ENCODE measurements around the gene CSTPP1. TPM values are rescaled to one million over a fixed set of nuclear protein-coding genes. Genes with fewer than 3 reads are reported as not detected.

The CSTPP1 gene
- total RNA-seq, 4 donors from 2014 or later = 31.8 to 42.1 (median 39.1) TPM

GRCh38 chr11:47124675-47125074, 188.1 kb downstream of the CSTPP1 start:
- Histone ChIP-seq H3K4me3 (no peak overlapping the region), H3K27ac (no peak overlapping the region), H3K27me3 (no peaks in the 10 kb centered on the region), H3K9me3 (no peaks in the 10 kb centered on the region), H3K4me1 (no peaks in the 10 kb centered on the region), H3K36me3 (no peaks in the 10 kb centered on the region)
- TF ChIP-seq POLR2A (IDR thresholded peaks at IDR 0.05) (no peak), CTCF (IDR thresholded peaks at IDR 0.05) (no peak)
- no peak for DNase-seq

GRCh38 chr11:47125083-47125482, 188.5 kb downstream of the CSTPP1 start:
- no peak overlapping the region for H3K27ac ChIP-seq
- TF ChIP-seq CTCF (IDR thresholded peaks at IDR 0.05) = no peak
- no peak for TF ChIP-seq POLR2A (IDR thresholded peaks at IDR 0.05)
- no peaks in the 10 kb centered on the region for H3K36me3 ChIP-seq
- no peaks in the 10 kb centered on the region for H3K4me1 ChIP-seq
- H3K4me3 ChIP-seq = no peak overlapping the region
- no peak for DNase-seq
- no peaks in the 10 kb centered on the region for H3K27me3 ChIP-seq
- H3K9me3 ChIP-seq = no peaks in the 10 kb centered on the region

- Histone ChIP-seq H3K4me1 (no peaks in the 10 kb centered on the region), H3K9me3 (no peaks in the 10 kb centered on the region), H3K36me3 (no peaks in the 10 kb centered on the region), H3K27ac (no peak overlapping the region), H3K27me3 (no peaks in the 10 kb centered on the region), H3K4me3 (no peak overlapping the region)
- DNase-seq = no peak
- no peak for TF ChIP-seq CTCF (IDR thresholded peaks at IDR 0.05)
- no peak for TF ChIP-seq POLR2A (IDR thresholded peaks at IDR 0.05)
These were observed 190.7 kb downstream of the CSTPP1 start for GRCh38 chr11:47127213-47127612.

GRCh38 chr11:47130543-47130942, 194.0 kb downstream of the CSTPP1 start:
- Histone ChIP-seq H3K27ac (no peak overlapping the region), H3K4me1 (no peaks in the 10 kb centered on the region)
- no peak for DNase-seq

GRCh38 chr11:47131136-47131535, 194.6 kb downstream of the CSTPP1 start:
- no peak overlapping the region for H3K27ac ChIP-seq

More at GRCh38 chr11:47130543-47130942, 194.0 kb downstream of the CSTPP1 start:
- TF ChIP-seq POLR2A (IDR thresholded peaks at IDR 0.05) (no peak), CTCF (IDR thresholded peaks at IDR 0.05) (no peak)
- Histone ChIP-seq H3K9me3 (no peaks in the 10 kb centered on the region), H3K4me3 (no peak overlapping the region), H3K27me3 (no peaks in the 10 kb centered on the region), H3K36me3 (no peaks in the 10 kb centered on the region)

More at GRCh38 chr11:47131136-47131535, 194.6 kb downstream of the CSTPP1 start:
- no peak for TF ChIP-seq CTCF (IDR thresholded peaks at IDR 0.05)
- TF ChIP-seq POLR2A (IDR thresholded peaks at IDR 0.05) = no peak
- Histone ChIP-seq H3K36me3 (no peaks in the 10 kb centered on the region), H3K27me3 (no peaks in the 10 kb centered on the region), H3K4me1 (no peaks in the 10 kb centered on the region), H3K9me3 (no peaks in the 10 kb centered on the region), H3K4me3 (no peak overlapping the region)
- no peak for DNase-seq

Data from Peyer's patch (tissue), 4 donors.